ENCODE results near the gene SYNJ2. TPM values are rescaled to one million over a fixed set of nuclear protein-coding genes. Genes with fewer than 3 reads are reported as not detected.

The SYNJ2 gene
- total RNA-seq, 1 experiment from 2014 or later: 29.1 TPM

GRCh38 chr6:158073776-158074175 is 92.1 kb downstream of the SYNJ2 start:
- no peak for TF ChIP-seq CTCF (IDR thresholded peaks at IDR 0.05; ENCODE audit: unreplicated experiment)
- H3K4me1 Mint-ChIP-seq (ENCODE audit: low read depth, unreplicated experiment): peaks cover 22% of the 10 kb centered on the region
- intact Hi-C loops (cut with micrococcal nuclease; ENCODE audit: unreplicated experiment): loop anchor here (2.0 kb wide), 1 partner anchor 91 kb away; no protein-coding TSS in a partner anchor
- CTCF ChIA-PET: interaction anchor here (0.8 to 2.2 kb wide), 3 partner anchors 48 to 229 kb away, joined by 3 to 7 read pairs (median 7); no protein-coding TSS in a partner anchor
- H3K9me3 Mint-ChIP-seq (ENCODE audit: low read depth, unreplicated experiment): no peaks in the 10 kb centered on the region
- H3K4me3 Mint-ChIP-seq (ENCODE audit: low read depth, unreplicated experiment): no peak overlapping the region
- no peak for DNase-seq
- no TSS peak for BruUV-seq (replicated peaks)
- no peak overlapping the region for H3K27ac Mint-ChIP-seq (ENCODE audit: unreplicated experiment)
- peaks cover 48% of the 10 kb centered on the region for H3K36me3 Mint-ChIP-seq (ENCODE audit: insufficient read depth, unreplicated experiment)
- no peaks in the 10 kb centered on the region for H3K27me3 Mint-ChIP-seq (ENCODE audit: unreplicated experiment)

GRCh38 chr6:158076548-158076947 is 94.9 kb downstream of the SYNJ2 start:
- DNase-seq: no peak
- TF ChIP-seq CTCF (IDR thresholded peaks at IDR 0.05; ENCODE audit: unreplicated experiment): no peak
- intact Hi-C loops (cut with micrococcal nuclease; ENCODE audit: unreplicated experiment): no loop called here
- H3K27ac Mint-ChIP-seq (ENCODE audit: unreplicated experiment): no peak overlapping the region
- no peaks in the 10 kb centered on the region for H3K9me3 Mint-ChIP-seq (ENCODE audit: low read depth, unreplicated experiment)
- CTCF ChIA-PET: no interaction called here
- no TSS peak for BruUV-seq (replicated peaks)
- H3K36me3 Mint-ChIP-seq (ENCODE audit: insufficient read depth, unreplicated experiment): peaks cover 56% of the 10 kb centered on the region
- no peak overlapping the region for H3K4me3 Mint-ChIP-seq (ENCODE audit: low read depth, unreplicated experiment)
- peaks cover 7% of the 10 kb centered on the region for H3K4me1 Mint-ChIP-seq (ENCODE audit: low read depth, unreplicated experiment)
- H3K27me3 Mint-ChIP-seq (ENCODE audit: unreplicated experiment): no peaks in the 10 kb centered on the region

- CTCF ChIA-PET: no interaction called here
- H3K36me3 Mint-ChIP-seq (ENCODE audit: insufficient read depth, unreplicated experiment): peaks cover 47% of the 10 kb centered on the region
Observed at GRCh38 chr6:158077676-158078075, 96.0 kb downstream of the SYNJ2 start.

GRCh38 chr6:158078320-158078719 is 96.7 kb downstream of the SYNJ2 start:
- H3K27me3 Mint-ChIP-seq (ENCODE audit: unreplicated experiment): no peaks in the 10 kb centered on the region
- CTCF ChIA-PET: no interaction called here
- H3K27ac Mint-ChIP-seq (ENCODE audit: unreplicated experiment): no peak overlapping the region
- no TSS peak for BruUV-seq (replicated peaks)
- TF ChIP-seq CTCF (IDR thresholded peaks at IDR 0.05; ENCODE audit: unreplicated experiment): no peak
- peaks cover 47% of the 10 kb centered on the region for H3K36me3 Mint-ChIP-seq (ENCODE audit: insufficient read depth, unreplicated experiment)
- intact Hi-C loops (cut with micrococcal nuclease; ENCODE audit: unreplicated experiment): no loop called here
- DNase-seq: no peak
- H3K4me3 Mint-ChIP-seq (ENCODE audit: low read depth, unreplicated experiment): no peak overlapping the region
- no peaks in the 10 kb centered on the region for H3K9me3 Mint-ChIP-seq (ENCODE audit: low read depth, unreplicated experiment)
- H3K4me1 Mint-ChIP-seq (ENCODE audit: low read depth, unreplicated experiment): no peaks in the 10 kb centered on the region

More at GRCh38 chr6:158077676-158078075, 96.0 kb downstream of the SYNJ2 start:
- Mint-ChIP-seq H3K27me3 (ENCODE audit: unreplicated experiment) (no peaks in the 10 kb centered on the region), H3K4me1 (ENCODE audit: low read depth, unreplicated experiment) (no peaks in the 10 kb centered on the region), H3K4me3 (ENCODE audit: low read depth, unreplicated experiment) (no peak overlapping the region), H3K27ac (ENCODE audit: unreplicated experiment) (no peak overlapping the region), H3K9me3 (ENCODE audit: low read depth, unreplicated experiment) (no peaks in the 10 kb centered on the region)
- no TSS peak for BruUV-seq (replicated peaks)
- intact Hi-C loops (cut with micrococcal nuclease; ENCODE audit: unreplicated experiment): no loop called here
- DNase-seq: no peak
- no peak for TF ChIP-seq CTCF (IDR thresholded peaks at IDR 0.05; ENCODE audit: unreplicated experiment)

Measured in Calu3 (cell line).